NOMO-1 treated with dmso at 0.1 percent for 144 hours (cell line): ENCODE measurements around the gene LCP1.

Source experiments
- DNase-seq: peaks from one replicate; lab custom pipeline; 2025; ENCODE audit not compliant: unreplicated experiment; lab: John Stamatoyannopoulos, UW

Gene LCP1

GRCh38 chr13:46183018-46183946 lies 1.3 kb upstream of the LCP1 start:
- DNase-seq, result no peak

DNA sequence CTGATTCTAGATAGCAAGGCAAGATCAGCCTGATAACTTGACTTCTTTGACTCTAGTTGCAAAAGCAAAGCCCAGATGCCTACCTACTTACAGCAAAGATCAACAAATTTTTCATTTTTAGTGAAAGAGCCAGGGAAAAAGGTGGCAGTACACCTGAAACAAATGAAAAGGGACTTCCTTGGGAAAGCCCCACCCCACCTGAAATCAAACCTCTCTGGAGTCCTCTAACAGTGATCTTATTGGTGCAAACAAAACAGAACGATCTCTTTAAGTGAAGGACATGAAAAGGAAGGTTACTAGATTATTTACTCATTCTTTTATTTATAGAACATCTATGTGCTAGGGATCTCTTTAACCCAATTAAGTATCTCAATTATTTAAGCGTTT lies 507 bp upstream of the LCP1 start:
- no peak for DNase-seq

- no peak for DNase-seq
Observed at GRCh38 chr13:46181377-46181839, 569 bp downstream of the LCP1 start.

GRCh38 chr13:46179969-46180763 lies 1.8 kb downstream of the LCP1 start:
- DNase-seq, result no peak

DNA sequence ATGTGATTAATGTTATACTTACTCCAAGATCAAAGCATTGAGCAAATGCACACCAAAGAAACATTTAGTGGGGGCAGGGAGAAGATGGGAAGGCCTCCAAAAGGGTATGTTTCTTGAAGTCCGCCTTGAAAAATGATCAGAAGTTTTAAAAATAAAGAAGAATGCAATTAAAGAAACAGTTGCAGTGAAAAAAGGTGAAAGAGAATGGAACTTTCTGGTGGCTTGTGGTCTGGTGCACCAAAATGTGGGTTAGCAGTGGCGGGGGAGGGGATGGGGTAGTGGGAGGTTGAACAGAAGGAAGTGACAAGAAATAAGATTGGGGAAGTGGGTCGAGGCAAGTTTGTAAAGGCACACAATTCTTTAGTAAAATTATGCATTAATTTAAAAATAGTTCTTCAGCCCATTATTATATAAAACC lies 2.5 kb downstream of the LCP1 start:
- DNase-seq, result peak; percentile 67

GRCh38 chr13:46178821-46179220 lies 3.2 kb downstream of the LCP1 start:
- no peak for DNase-seq

DNA sequence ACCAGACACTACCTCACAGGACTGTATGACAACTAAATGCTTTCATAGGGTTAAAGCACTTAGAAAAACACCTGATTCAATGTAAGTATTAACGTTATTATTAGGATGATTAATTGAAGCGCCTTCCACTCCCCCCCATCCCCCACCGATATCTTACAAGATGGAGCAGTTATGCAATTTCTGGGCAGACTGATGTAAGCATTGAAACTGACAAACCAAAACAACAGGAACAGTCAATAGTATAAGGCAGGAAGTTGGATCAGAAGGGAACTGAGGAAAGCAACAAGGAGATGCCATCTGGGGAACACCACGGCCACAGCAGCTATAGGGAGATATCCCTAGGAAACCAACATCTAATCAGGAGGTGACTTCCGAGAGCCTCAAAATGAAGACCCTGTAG lies 3.8 kb downstream of the LCP1 start:
- no peak for DNase-seq

DNA sequence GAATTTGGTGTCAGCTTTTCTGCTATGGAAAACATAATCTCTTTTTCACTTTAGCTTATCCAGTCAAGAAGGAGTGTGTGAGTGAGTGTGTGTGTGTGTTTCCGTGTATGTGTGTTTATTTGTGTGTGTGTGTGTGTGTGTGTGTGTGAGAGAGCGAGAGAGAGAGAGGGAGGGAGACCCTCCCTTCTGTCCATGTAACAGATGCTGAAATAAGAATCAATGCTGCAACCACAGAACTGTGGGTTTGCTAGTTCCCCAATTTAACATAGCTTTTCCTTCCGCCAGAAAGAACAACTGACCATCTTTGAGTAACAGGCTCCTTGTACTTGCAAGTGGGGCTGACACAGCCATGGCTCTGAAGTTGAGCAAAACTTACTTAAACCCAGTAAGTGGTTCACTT lies 5.2 kb downstream of the LCP1 start:
- DNase-seq, result peak; percentile 89

GRCh38 chr13:46173656-46174055 lies 8.3 kb downstream of the LCP1 start:
- DNase-seq, result no peak

DNA sequence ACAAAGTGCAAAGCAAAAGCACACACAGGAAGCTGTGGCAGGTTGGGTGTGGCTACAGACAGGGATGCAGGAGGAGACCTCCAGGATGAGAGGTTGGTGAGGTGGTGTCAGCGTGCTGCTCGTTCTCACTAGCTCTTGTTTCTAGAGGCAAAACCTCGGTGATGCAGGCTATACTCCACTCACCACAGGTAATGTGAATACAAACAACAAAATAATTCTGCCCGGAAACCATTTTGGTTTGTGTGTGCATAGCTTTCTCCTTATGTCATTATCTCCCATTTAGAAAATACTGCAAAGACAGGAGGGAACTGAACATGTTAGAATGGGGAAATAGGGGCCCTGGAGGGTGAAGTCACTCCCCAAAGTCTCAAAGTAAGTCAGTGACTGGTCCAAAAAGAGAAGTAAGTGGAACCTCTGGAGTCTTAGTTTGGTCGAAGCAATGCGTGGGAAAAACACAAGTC lies 9.4 kb downstream of the LCP1 start:
- peak; percentile 84 for DNase-seq

DNA sequence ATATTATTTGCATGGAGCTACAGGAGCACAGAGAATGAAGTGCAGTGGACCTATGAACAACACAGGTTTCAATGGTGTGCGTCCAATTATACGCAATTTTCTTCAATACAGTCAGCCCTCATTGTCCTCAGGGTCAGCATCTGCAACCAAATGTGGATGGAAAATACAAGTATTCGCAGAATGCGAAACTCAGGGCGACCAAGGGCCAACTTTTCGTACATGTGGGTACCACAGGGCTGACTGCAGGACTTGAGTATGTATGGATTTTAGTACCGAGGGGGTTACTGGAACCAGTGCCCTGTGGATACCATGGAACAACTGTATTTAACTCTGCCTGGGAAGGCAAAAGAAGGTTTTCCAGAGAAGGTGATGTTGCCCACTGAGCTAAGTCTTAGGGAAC lies 10.2 kb downstream of the LCP1 start:
- DNase-seq, result no peak

GRCh38 chr13:46171217-46171616 lies 10.8 kb downstream of the LCP1 start:
- DNase-seq, result peak; percentile 69

DNA sequence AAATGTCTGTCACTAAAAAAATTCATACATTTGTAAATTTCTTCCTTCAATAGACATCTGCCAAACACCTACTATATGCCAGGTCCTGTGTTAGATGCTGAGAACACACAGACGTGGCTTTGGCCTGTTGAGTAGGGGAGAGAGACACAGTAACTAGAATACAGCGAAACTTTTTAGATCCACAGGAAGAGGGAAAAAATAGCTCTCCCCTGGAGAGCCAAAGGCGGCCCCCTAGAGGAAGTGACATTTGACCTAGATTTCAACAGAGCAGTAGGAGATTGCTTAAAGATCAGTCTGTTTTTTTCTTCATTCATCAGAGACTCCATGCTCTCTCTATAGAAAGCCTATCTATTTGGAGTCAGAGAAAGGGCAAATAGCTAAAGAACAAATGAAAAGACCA lies 11.3 kb downstream of the LCP1 start:
- peak; percentile 91 for DNase-seq

GRCh38 chr13:46170268-46170667 lies 11.7 kb downstream of the LCP1 start:
- DNase-seq, result no peak

- no peak for DNase-seq
Observed at GRCh38 chr13:46169758-46170157, 12.2 kb downstream of the LCP1 start.

DNA sequence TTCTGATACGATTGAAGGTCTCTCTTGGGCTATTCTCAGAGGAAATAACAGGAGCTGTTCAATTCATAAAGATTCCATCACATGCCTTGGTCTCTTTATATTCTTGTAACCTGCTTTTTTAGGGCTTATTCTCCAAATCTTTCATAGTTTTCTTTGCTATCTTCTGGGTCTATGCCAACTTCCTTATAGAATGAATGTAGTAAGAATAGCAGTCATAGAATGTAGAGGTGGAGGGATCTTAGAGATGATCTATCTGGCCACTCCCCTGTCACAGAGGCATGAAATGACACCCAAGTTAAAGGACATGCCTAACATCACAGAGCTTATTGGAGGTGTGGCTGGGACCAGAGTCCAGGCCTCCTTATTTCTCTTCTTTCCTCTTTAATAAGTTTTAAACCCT lies 13.2 kb downstream of the LCP1 start:
- no peak for DNase-seq

DNA sequence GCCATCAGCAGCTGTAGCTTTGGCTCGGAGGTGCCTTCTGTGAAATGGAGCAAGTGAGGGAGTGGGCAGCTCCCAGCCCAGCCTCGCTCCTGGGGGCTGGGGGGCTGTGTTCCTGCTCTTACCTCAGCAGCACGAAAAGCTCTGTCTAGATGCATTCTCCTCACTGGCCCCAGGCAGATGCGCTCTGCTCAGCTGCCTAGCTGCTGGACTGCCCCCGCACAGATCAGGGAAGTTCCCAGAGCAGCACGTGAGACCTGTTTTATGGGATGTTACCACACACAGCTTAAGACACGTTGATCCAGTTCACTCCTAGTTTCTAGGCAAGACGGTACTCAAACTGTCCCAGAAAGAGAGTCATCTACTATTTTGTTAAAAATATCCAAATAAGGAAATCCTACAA lies 13.6 kb downstream of the LCP1 start:
- DNase-seq, result peak; percentile 70

DNA sequence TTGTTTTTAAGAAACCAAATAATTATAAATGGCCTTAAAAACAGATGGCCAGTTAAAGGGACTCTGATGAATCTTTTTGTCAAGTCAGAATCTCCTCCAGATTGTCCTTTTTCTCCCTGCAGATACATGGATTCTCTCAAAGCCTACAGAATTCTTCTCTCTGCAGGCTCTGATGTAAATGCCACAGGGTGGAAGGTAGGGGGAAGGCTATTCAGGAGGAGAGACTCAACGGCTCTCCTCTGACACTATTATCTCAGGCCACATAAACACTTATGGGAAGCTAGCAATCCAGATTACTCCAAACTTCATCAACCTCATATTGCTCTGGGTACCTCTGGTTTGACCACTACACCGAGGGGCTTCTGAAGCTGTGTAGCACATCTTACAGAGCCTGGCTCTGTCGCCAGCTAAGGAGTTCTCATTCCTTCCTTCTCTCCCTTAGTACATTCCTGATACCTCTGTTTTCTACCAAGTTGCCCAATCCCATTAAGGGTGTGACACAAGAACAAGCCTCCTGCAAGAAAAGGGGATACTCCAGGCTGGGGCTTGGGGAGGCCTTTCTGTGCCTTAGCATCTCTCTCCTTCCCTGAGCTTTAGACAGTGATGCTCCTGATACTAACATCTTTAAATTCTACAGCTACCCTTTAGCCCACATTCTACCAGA lies 14.9 kb downstream of the LCP1 start:
- DNase-seq, result no peak

GRCh38 chr13:46166224-46166584 lies 15.8 kb downstream of the LCP1 start:
- no peak for DNase-seq

DNA sequence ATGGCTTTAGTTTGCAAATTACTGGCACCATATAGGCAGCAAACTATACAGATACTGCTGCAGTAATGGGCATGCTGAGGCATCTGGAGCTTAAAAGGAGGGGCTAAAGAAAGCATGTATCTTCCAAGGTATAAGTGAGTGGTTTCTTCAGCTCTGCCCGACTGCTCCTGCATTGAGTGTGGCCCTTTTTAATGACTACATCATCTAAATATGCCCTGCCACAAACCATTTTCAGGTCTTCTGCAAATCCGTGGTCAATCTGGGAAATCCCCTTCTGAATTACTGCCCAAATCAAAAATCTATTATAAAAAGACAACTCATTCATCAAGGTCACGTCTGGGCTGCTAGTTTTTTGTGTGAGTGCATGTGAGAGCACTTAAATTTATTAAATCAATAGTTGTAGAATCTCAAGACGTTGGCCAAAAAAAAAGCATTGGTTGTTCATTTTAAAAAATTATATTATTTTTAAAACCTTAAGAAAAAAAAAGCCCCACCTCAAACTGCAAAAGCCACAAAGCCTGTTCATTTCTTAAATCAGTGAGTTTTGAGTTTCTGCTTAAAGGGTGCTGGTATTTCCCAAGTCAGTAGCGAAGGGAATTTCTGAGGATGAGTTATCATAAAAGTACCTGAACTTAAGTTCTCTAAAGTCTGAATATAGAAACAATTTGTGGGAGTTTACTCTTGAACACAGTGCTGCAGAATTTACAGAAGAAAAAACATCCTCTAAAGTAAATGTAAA lies 16.3 kb downstream of the LCP1 start:
- DNase-seq, result no peak

DNA sequence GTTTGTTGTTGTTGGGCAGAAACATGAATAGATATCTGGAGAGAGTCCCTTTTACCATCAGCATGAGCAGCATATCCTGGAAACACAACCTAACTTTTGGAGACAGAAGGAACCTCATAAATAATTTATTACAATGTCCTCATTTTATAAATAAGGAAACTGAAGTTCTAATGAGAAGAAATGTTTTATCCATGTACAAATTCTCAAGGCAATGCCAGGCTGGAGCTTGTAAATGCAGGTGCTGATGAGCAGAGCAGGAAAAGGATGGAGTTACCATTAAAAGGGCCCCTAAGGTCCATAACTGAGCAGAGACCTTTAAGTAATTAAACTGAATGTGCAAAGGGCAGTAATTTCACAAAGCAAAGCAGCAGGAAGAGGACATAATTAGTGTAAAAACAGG lies 17.3 kb downstream of the LCP1 start:
- no peak for DNase-seq
